HG02763 (cell line): Measurements from ENCODE around the gene CAB39L.

Experiments used
- ATAC-seq: cut with Tn5 transposase; IDR thresholded peaks from one replicate; pipeline ENCODE4 v1.9.1; 2021; ENCODE audit warnings: mild to moderate bottlenecking, moderate library complexity; ENCODE audit not compliant: unreplicated experiment

Gene CAB39L

DNA sequence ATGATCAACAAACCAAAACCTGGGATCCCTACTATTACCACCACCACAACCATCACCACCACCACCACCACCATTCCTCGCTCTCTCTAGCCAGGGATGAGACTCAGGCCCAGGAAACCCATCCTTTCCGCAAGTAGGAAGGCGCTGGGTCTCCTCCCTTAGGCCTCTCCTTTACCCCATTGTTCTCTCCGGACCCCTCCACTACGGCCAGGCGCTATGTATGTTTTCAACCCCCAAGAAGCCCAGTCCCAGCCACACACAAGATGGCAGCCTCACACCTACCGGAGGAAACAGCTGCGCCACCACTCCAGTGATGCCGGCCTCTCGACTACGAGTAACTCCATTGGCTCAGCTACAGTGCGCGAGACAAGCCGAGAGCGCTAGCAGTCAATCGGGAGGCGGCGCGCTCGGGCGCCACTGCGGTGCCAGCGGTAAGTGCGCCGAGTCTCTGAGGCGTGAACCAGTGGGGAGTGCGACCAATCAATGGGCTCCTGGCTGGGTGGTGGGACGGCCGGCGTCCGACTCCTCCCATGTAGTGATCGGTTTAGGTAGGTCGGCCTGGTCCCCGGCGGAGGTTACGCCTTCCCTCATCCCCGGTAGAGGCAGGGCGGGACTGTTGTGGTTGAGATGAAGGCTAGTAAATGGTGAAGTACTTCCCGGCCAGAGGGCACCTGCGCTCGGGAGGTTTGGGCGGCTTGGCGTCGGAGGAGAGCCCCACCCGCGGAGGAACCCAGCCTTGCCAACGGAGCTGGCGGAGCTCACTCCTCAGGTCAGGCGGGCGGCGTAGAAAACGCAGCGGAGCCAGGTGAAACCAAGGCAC is at the start of gene CAB39L, which contains the start of gene SETDB2:
Gene CAB39L, minus strand, starts transcription at position 361 of the 820 bp plus-strand sequence. CDS start 61,154 bp downstream, outside the sequence.
Gene SETDB2, plus strand, starts transcription at position 571 of the 820 bp plus-strand sequence. CDS start 7,620 bp downstream, outside the sequence.
- peak; percentile 94 for ATAC-seq

DNA sequence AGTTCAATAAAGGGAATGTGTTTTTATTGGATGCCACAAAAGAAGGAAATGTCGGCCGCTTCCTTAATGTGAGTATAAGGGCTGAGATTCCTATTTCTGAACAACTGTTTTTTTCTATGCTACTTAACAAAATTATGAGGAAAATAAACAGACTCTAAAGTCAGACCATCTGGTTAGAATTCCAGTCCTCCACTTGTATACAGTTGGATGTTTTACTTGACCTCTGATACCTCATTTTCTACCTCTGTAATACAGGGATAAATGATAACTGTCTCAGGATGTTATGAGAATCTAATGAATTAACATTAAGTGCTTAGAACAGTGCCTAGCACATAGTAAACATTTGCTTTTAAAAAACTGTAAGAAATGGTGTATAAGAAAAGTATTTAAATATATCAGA is 44.7 kb upstream of the CAB39L start:
- no peak for ATAC-seq

DNA sequence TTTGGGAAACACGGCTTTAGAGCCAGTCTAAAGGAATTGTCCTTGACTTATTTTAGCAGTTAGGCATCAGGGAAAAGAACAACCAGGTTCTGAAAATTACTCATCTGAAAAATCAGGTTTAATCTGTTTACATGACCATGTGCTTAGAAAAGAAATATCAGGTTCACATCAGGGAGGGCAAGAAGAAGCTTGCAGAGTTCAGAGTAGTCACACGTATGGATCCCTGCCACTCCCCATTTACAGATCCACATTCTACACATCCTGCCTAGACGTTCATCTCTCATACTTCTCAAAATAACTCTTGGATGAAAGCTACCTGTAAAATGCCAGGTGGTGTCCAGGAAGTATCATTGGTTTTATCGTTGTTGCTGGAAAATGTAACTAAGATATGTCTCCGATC is 37.9 kb upstream of the CAB39L start:
- no peak for ATAC-seq

GRCh38 chr13:49476529-49476928 is 32.7 kb upstream of the CAB39L start:
- no peak for ATAC-seq

- no peak for ATAC-seq
Observed at GRCh38 chr13:49472186-49472585, 28.3 kb upstream of the CAB39L start.

GRCh38 chr13:49466292-49466838 is 22.5 kb upstream of the CAB39L start:
- no peak for ATAC-seq

GRCh38 chr13:49464621-49465325 is 20.9 kb upstream of the CAB39L start:
- no peak for ATAC-seq

- no peak for ATAC-seq
Observed at GRCh38 chr13:49464085-49464484, 20.2 kb upstream of the CAB39L start.

DNA sequence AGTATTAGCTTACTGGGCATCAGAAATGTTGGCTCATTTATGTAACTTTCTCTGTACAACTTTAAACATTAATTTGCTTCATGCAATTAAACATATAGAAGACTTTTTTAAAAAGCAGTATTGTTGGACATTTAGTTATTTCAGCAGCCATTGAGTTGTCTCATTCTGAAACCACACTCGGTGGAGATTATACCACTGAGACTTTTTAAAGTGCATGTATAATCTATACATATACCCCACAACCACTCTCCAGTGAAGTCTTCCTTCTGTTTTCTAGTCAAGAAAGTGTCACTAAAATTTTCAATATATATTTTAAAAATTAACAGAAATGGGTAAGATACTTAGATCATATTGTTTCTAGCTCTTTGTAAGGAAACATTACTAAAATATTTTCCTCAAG is 15.7 kb upstream of the CAB39L start:
- no peak for ATAC-seq

DNA sequence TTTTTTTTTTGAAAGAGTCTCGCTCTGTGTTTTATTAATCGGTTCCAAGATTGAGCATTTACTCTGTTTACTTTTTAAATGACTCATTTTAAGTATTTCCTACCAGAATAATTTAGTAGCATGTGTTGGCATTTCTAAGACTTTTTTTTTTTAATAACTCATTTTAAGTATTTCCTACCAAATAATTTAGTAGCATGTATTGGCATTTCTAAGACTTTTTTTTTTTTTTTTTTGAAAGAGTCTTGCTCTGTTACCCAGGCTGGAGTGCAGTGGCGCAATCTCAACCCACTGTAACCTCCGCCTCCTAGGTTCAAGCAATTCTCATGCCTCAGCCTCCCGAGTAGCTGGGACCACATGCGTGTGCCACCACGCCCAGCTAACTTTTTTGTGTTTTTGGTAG is 13.4 kb upstream of the CAB39L start:
- no peak for ATAC-seq

- ATAC-seq = no peak
Observed at GRCh38 chr13:49456156-49456555, 12.3 kb upstream of the CAB39L start.

GRCh38 chr13:49455007-49455398 is 11.1 kb upstream of the CAB39L start:
- no peak for ATAC-seq

- peak; percentile 85 for ATAC-seq
Observed at GRCh38 chr13:49454388-49455006, 10.6 kb upstream of the CAB39L start.

- no peak for ATAC-seq
Observed at GRCh38 chr13:49453465-49453864, 9.6 kb upstream of the CAB39L start.

DNA sequence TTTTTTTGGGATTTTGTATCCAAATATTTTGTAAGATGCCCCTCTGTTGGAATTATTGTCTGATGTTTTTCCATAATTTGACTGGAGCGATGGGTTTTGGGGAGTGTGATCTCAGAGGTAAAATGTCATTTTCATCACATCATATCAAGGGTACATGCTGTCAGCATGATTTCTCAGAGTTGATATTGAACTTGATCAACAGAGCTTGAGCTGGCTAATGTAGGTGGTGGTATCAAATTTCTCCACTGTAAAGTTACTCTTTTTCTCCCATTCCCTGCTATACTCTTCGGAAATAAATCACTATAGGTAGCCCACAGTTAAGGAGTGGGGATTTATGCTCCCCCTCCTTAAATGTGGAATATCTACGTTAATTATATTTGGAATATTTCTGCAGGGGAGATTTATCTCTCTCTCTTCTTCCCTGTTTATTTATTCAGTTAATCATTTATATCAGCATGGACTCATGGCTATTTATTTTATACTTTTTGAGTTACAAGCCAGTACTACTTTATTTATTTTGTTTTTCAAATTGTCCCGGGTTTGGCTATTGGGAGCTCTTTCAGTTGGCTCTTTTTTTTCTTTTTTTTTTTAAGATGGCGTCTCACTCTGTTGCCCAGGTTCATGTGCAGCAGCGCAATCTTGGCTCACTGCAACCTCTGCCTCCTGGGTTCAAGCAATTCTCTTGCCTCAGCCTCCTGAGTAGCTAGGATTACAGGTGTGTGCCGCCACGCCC is 9.0 kb upstream of the CAB39L start:
- ATAC-seq = no peak

DNA sequence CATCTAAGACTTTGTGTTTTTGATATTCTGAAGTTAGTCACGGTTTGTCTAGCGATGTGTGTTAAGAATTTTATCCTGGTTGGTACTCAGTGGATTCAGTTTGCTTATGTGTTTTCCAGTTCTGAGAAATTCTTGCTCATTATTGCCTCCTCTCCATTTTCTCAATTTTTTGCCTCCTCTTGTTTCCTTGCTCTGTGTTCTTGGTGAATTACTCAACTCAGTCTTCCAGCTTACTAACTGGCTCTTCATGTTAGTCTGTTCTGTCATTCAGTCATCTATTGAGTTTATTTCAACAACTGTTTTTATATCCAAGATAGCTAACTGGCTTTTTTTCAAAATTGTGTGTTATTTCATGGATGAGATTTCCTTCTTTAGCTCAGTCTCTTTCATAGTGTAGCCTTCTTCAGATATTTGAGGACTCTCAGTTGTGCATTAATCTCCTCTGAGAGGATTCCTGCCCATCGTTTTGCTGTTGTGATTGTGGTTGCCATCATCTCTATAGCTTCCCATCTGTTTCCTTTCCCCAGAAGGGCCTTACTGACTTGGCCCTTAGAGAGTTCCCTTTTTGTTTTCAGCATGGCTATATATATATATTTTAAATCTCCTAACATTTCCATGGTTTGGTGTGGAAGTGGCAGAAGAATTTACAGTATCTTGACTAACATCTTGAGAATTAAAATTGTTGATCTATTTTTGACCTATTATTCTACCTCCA is 6.4 kb upstream of the CAB39L start:
- ATAC-seq = no peak

DNA sequence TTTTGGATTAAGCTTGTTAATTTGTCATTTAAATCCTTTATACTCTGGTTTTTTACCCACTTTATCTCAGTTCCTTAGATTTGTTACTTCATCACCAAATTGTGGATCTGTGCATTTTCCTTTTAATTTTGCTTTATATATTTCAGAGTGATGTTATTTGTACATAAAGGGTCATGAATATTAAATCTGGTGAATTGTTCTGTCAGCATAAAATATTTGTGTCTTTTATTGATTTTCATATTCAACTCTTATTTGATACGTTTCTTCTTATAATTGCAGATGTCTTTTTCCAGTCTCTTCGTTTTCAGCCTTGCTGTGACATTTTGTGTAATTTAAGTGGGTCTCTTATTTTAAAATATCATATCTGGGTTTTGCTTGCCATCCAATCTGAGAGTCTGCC is 4.9 kb upstream of the CAB39L start:
- ATAC-seq = no peak

DNA sequence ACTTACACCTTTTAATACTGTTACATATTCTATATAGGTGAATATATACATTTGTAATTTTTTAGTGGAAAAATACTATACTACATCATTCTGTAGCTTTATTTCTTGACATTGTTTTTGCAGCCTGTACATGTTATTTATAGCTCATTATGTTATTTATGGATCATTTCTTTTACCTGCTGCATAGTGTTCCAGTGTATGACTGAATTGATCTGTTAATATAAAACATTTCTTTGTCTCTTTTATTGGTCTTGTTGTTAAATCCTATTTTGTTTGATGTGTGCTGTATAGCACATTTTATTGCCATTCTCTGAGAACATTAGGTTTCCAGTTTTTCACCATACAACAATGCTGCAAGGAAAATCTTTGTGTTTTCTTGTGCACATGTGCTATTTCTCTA is 2.6 kb upstream of the CAB39L start:
- ATAC-seq = no peak

- ATAC-seq = peak; percentile 12
Observed at GRCh38 chr13:49444524-49445395, 896 bp upstream of the CAB39L start.
